ENCODE measurements around the gene BPGM.
"Not testable (repeated sequence)": the region's sequence is repeated elsewhere in the genome, so short reads cannot be mapped to it uniquely, and the experiment has no call there.

BPGM gene

GRCh38 chr7:134679006-134679405, 32.4 kb downstream of the BPGM start:
- no peak overlapping the region for H3K4me3 ChIP-seq (ENCODE audit: low read depth, low read length)

GRCh38 chr7:134684165-134684564, 37.5 kb downstream of the BPGM start:
- no peak for TF ChIP-seq CTCF (IDR thresholded peaks at IDR 0.05; ENCODE audit: low read depth, low read length)
- H3K4me3 ChIP-seq (ENCODE audit: low read depth, low read length): no peak overlapping the region

More at GRCh38 chr7:134679006-134679405, 32.4 kb downstream of the BPGM start:
- TF ChIP-seq CTCF (IDR thresholded peaks at IDR 0.05; ENCODE audit: low read depth, low read length): no peak

- no peak overlapping the region for H3K4me3 ChIP-seq (ENCODE audit: low read depth, low read length)
- TF ChIP-seq CTCF (IDR thresholded peaks at IDR 0.05; ENCODE audit: low read depth, low read length): no peak
These were observed 38.6 kb downstream of the BPGM start for GRCh38 chr7:134685250-134685649.

- 0 out of 2 replicates have a peak, but pooled peaks have one; percentile 16 for TF ChIP-seq CTCF (IDR thresholded peaks at IDR 0.05; ENCODE audit: low read depth, low read length)
- H3K4me3 ChIP-seq (ENCODE audit: low read depth, low read length): no peak overlapping the region
These were observed 40.1 kb downstream of the BPGM start for GRCh38 chr7:134686786-134687185.

- not testable (repeated sequence) for H3K4me3 ChIP-seq (ENCODE audit: low read depth, low read length)
These were observed 42.9 kb downstream of the BPGM start for GRCh38 chr7:134689550-134689949.

- TF ChIP-seq CTCF (IDR thresholded peaks at IDR 0.05; ENCODE audit: low read depth, low read length): peak; percentile 36
- H3K4me3 ChIP-seq (ENCODE audit: low read depth, low read length): no peak overlapping the region
These were observed 43.4 kb downstream of the BPGM start for GRCh38 chr7:134690016-134690415.

GRCh38 chr7:134690614-134691504, 44.2 kb downstream of the BPGM start:
- no peak overlapping the region for H3K4me3 ChIP-seq (ENCODE audit: low read depth, low read length)
- no peak for TF ChIP-seq CTCF (IDR thresholded peaks at IDR 0.05; ENCODE audit: low read depth, low read length)

Measured in WI38 (cell line).